Right lobe of liver (tissue), 6 donors: ENCODE results near the gene ITGA5. TPM values are rescaled to one million over a fixed set of nuclear protein-coding genes. Genes with fewer than 3 reads are reported as not detected.

ENCODE experiments used
- ATAC-seq, 4 donors: fragments of 200-7000 bp; cut with Tn5 transposase; one replicate each; pipeline ENCODE4 v1.9.1; 2020; ENCODE audit warnings: mild to moderate bottlenecking in 4 of 4, moderate library complexity in 4 of 4
- DNase-seq, 3 donors: peaks; one replicate each; pipeline ENCODE4 v3.0.0-alpha.2; 2020
- H3K27ac ChIP-seq, 3 donors: fragments of 200-600 bp; one replicate each; pipeline ENCODE4 v1.8.0; 2022
- H3K27me3 ChIP-seq, 2 donors: fragments of 200-600 bp; one replicate each; pipeline ENCODE4 v1.8.0; 2022
- H3K36me3 ChIP-seq, 4 donors: fragments of 200-600 bp; sonication (generic) in 1 of 4; one replicate each; pipeline versions ENCODE4 v1.5.1 to v1.8.0; 2017 to 2022; ENCODE audit warnings: control low read depth in 1 of 4
- H3K4me1 ChIP-seq, 4 donors: fragments of 200-600 bp; sonication (generic) in 1 of 4; one replicate each; pipeline versions ENCODE4 v1.5.1 to v1.8.0; 2017 to 2022; ENCODE audit warnings: control low read depth in 1 of 4
- H3K4me3 ChIP-seq, 3 donors: fragments of 200-600 bp; one replicate each; pipeline ENCODE4 v1.8.0; 2022
- H3K9me3 ChIP-seq, 4 donors: fragments of 200-600 bp; sonication (generic) in 1 of 4; one replicate each; pipeline versions ENCODE4 v1.5.1 to v1.8.0; 2017 to 2022; ENCODE audit warnings: control low read depth in 1 of 4
- CTCF ChIP-seq, 4 donors: fragments of 200-600 bp in 3 of 4; fragments of 450-650 bp in 1 of 4; IDR thresholded peaks; one replicate each; pipeline versions ENCODE4 v1.5.1 to v1.8.0; 2016 to 2022; ENCODE audit warnings: antibody characterized with exemption in 4 of 4, mild to moderate bottlenecking in 2 of 4
- POLR2A ChIP-seq: fragments of 450-650 bp; IDR thresholded peaks from one replicate; pipeline ENCODE4 v1.6.1; 2017; ENCODE audit warnings: antibody characterized with exemption, mild to moderate bottlenecking
- WGBS: methylation state at CpG from one replicate; pipeline ENCODE4 v1.1.6; 2018; ENCODE audit warnings: low coverage, low lambda C conversion rate; ENCODE audit not compliant: insufficient coverage; ENCODE audit errors: missing lambda C conversion rate; 5-methylcytosine and 5-hydroxymethylcytosine counted together
- intact Hi-C, 2 donors: fragments of 100-400 bp; cut with DNase I; formaldehyde crosslinking; loops; one replicate each; pipeline versions ENCODE4 v1.11.2 to v1.14.1; 2022
- total RNA-seq, 6 experiments: library from RNA; depleted of rRNA in 2 of 6; stranded (reverse); fragments of >200 nt in 2 of 6; fragmentation: NEBNext Ultra II Directional in 3 of 6; extraction: Animal tissue kit (Norgen Biotek cat#: 25700) in 3 of 6; gene quantifications; one replicate each; pipeline versions ENCODE4 v1.1.0 to v1.2.4, GENCODE V29; 2016 to 2023
- donor health status: DM: no; HTN: yes; CAD: no.
- donor health status: DM: no; HTN: no; CAD: no.
- donor health status: DM: no; HTN: no; CAD: no.
- donor health status: DM: no; HTN: yes; CAD: no.
- donor health status: DM: no; HTN: yes; CAD: no.

Gene ITGA5
- total RNA-seq, 6 experiments from 2014 or later: 31.2 to 75.6 (median 35.5) TPM

GRCh38 chr12:54371328-54372112 is 47.5 kb downstream of the ITGA5 start:
- intact Hi-C loops: no loop called here
- Histone ChIP-seq H3K9me3 (no peaks in the 10 kb centered on the region), H3K27ac (no peak overlapping the region), H3K4me1 (peaks cover 0 to 12% (median 0%) of the 10 kb centered on the region in 4 donors), H3K36me3 (no peaks in the 10 kb centered on the region), H3K27me3 (no peaks in the 10 kb centered on the region), H3K4me3 (no peak overlapping the region)
- WGBS: 38% methylated on average over 1 of the region's 5 CpGs
- DNase-seq: no peak
- TF ChIP-seq CTCF (IDR thresholded peaks at IDR 0.05) (no peak), POLR2A (no peak)
- ATAC-seq: no peak

DNA sequence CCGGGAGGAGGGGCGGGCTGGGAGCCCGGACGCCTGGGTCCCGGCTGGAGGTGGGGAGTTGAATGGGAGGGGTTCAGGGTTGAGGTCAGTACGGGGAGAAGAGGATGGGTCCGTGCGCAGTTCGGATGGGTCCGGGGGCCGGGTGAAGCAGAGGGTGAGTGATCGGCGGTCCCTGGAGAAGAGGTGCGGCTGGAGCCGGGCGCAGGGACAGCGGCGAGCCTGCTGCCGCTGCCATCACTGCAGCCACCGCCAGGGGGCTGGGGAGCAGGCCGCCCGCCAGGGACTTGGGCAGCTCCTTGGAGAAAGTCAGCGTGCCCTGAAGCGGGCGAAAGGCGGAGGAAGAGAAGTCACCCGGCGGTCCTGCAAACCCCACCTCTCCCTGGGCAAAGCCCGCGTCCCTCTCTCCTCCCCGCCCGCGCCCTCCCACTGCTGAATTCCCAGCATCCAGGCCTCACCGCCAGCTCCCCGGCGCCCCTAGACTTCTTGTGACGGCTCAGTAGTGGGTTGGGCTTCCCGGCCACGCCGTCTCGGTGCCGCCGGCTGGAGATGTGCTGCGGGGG is 48.8 kb downstream of the ITGA5 start:
- Histone ChIP-seq H3K36me3 (no peaks in the 10 kb centered on the region), H3K9me3 (no peaks in the 10 kb centered on the region), H3K4me1 (peaks cover 0 to 12% (median 0%) of the 10 kb centered on the region in 4 donors), H3K27ac (no peak overlapping the region), H3K4me3 (peak overlapping the region in 1 of 3 donors; percentile 26), H3K27me3 (no peaks in the 10 kb centered on the region)
- intact Hi-C loops: no loop called here
- WGBS: 35% methylated on average over 2 of the region's 44 CpGs
- DNase-seq (peak; percentile 63 to 75 (median 71)), ATAC-seq (peak; percentile 71 to 87 (median 80))
- TF ChIP-seq CTCF (IDR thresholded peaks at IDR 0.05): peak; percentile 67 to 91 (median 74)
- no peak for TF ChIP-seq POLR2A

DNA sequence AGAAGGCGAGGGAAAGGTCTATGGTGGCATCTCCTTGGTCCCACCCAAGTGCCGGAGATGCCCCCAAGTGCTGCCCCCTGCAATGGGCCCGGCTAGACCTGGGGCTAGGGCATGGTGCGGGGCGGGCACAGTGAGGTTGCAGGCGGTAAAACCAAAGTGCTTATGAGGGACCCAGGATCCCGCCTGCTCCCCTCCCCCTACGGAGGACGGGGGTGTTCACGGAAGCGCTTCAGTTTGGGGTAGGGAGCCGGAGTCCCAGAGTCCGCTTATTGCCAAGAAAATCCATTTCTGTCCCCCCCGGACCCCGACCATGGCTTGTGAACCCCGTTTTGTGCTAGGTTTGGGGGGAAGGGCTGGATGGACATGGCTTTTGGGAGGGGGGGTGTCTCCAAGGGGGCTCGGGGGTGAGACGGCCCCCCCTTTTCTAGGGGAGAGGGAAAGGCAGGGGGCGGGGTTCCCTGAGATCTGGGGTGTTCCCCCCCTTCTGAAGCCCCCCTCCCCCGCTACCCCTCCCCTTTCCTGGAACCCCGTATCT is 49.4 kb downstream of the ITGA5 start:
- peaks cover 0 to 12% (median 0%) of the 10 kb centered on the region in 4 donors for H3K4me1 ChIP-seq
- intact Hi-C loops: loop anchor here (10.0 kb wide), 3 partner anchors 75 to 145 kb away; no protein-coding TSS in a partner anchor
- H3K27ac ChIP-seq: no peak overlapping the region
- no peaks in the 10 kb centered on the region for H3K9me3 ChIP-seq
- H3K36me3 ChIP-seq: no peaks in the 10 kb centered on the region
- DNase-seq: no peak
- peak overlapping the region in 1 of 3 donors; percentile 26 for H3K4me3 ChIP-seq
- WGBS: 56% methylated on average over 6 of the region's 21 CpGs
- no peaks in the 10 kb centered on the region for H3K27me3 ChIP-seq
- ATAC-seq: no peak
- no peak for TF ChIP-seq CTCF (IDR thresholded peaks at IDR 0.05)

DNA sequence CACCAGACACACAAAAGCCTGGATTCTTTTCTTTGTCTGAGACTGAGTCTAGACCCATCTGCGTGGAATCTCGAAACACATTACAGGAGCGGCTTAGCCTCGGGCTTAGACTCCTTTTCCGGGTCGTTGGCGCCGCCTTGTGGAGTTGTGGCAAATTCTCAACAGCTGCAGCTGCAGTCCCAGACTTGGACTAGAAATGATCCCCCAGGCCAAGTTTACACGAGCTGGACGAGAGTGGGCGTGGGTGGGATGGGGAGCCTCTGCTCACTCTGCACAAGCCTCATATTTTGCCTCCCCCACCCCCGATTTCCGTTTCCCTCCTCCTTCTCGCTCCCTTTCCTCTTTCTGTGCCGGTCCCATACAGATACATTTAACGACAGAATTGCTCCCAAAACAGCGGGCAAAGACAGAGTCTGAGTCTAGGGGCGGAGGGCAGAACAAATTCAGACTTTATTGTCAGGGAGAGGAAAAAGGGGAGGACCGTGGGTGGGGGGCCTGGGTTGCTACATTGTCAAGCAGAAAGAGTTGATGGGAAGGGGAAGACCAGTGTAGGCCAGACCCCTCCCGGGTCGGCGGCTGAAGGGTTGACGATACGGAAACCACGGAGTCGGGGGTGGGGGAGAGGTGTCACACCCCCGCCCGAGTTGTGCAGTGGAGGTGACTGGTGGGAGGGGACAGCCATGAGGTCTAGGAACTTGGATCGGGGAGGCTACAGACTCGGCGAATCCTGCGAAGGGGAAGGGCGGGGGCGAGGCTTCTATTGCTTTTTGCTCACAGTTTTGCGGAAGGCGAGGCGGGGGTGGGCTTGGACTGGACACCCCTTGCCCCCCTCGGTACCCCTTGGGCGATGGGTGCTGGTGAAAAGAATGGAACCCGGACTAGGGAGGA is 50.1 kb downstream of the ITGA5 start:
- Histone ChIP-seq H3K4me3 (peak overlapping the region in 2 of 3 donors; percentile 7 to 15), H3K4me1 (peaks cover 0 to 12% (median 0%) of the 10 kb centered on the region in 4 donors), H3K27me3 (no peaks in the 10 kb centered on the region), H3K36me3 (no peaks in the 10 kb centered on the region), H3K27ac (no peak overlapping the region), H3K9me3 (no peaks in the 10 kb centered on the region)
- intact Hi-C loops: loop anchor here (10.0 kb wide), 3 partner anchors 74 to 144 kb away; no protein-coding TSS in a partner anchor
- peak; percentile 77 to 85 (median 82) for ATAC-seq
- peak; percentile 86 to 89 (median 88) for DNase-seq
- WGBS: 15% methylated on average over 25 of the region's 40 CpGs
- peak; percentile 67 to 75 (median 74) for TF ChIP-seq CTCF (IDR thresholded peaks at IDR 0.05)
- TF ChIP-seq POLR2A: no peak
